Fibroblast of skin of left quadriceps (primary cell): ENCODE data around the gene PIK3CD.
"Not testable (repeated sequence)": the region's sequence is repeated elsewhere in the genome, so short reads cannot be mapped to it uniquely, and the experiment has no call there.

Experiments
- DNase-seq, 2 experiments: peaks; one replicate each; pipeline ENCODE4 v3.0.0-alpha.2; 2013; ENCODE audit warnings: low read depth in 2 of 2

PIK3CD gene

DNA sequence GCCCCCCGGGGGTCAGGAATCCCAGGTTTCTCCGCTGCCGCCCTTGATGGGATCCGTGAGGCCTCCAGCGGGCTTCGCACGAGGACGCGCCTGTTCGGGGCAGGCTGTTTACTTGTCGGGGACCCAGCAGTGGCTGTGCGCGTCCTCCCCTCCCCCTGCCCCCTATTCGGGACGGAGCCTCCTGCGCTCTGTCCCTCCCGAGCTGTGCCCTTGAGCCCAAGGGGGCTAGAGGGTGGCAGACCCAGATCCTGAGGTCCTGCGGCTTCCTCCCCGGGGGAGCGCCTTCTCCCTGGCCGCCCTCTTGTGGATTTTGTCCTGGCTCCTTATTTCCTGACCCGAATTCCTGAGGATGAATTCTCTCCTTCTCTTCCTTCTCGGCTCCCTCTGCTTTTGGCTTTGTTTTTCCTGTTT lies 38.4 kb downstream of the PIK3CD start:
- no peak for DNase-seq

GRCh38 chr1:9690440-9691107 lies 39.0 kb downstream of the PIK3CD start:
- DNase-seq: no peak

DNA sequence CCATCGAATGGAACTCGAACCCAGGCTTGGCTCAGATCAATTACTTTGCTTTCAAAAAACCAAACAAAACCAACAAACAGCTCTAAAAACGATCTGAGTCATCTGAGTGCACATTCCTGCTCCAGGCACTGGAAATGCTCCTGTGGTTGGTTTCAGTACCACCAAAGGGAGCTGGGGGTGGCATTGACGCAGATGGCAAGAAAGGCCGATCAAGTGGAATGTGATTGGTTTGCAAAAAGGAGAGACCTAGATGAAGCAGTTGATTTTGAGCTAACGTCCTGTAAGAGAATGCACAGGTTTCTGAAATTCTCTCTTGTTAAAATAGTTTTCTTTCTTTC lies 39.5 kb downstream of the PIK3CD start:
- DNase-seq: no peak

GRCh38 chr1:9691691-9692090 lies 40.2 kb downstream of the PIK3CD start:
- DNase-seq: no peak

DNA sequence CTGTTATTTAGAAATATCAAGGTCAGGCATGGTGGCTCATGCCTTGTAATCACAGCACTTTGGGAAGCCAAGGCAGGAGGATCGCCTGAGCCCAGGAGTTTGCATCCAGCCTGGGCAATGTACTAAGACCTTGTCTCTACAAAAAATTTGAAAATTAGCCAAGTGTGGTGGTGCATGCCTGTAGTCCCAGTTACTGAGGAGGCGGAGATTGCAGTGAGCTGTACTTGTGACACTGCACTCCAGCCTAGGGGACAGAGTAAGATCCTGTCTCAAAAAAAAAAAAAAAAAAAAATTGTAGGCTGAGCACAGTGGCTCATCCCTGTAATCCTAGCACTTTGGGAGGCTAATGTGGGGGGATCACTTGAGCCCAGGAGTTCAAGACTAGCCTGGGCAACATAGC lies 45.3 kb downstream of the PIK3CD start:
- no peak for DNase-seq

- no peak for DNase-seq
Measured at GRCh38 chr1:9699361-9699760, 47.8 kb downstream of the PIK3CD start.

- peak in 1 of 2 experiments; percentile 36 for DNase-seq
Measured at GRCh38 chr1:9700340-9700739, 48.8 kb downstream of the PIK3CD start.

GRCh38 chr1:9701665-9702064 lies 50.1 kb downstream of the PIK3CD start:
- no peak for DNase-seq

- DNase-seq: no peak
Measured at GRCh38 chr1:9703165-9703509, 51.6 kb downstream of the PIK3CD start.

DNA sequence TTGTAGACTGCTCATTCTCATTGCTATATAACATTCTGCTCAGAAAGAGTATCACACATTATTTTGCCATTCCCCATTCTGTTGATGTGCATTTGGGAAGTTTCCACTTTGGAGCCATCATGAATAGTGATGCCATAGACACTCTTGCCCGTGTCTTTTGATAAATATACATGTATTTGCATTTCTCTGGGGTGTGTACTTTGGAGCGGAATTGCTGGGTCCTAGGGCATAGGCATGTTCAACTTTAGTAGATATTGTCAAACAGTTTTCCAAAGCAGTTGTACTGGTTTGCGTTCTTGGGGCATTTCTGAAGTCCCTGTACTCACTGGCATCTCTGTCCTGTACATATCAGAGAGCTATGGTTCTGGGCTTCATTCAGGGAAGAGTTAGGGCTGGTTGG lies 52.1 kb downstream of the PIK3CD start:
- DNase-seq: no peak

DNA sequence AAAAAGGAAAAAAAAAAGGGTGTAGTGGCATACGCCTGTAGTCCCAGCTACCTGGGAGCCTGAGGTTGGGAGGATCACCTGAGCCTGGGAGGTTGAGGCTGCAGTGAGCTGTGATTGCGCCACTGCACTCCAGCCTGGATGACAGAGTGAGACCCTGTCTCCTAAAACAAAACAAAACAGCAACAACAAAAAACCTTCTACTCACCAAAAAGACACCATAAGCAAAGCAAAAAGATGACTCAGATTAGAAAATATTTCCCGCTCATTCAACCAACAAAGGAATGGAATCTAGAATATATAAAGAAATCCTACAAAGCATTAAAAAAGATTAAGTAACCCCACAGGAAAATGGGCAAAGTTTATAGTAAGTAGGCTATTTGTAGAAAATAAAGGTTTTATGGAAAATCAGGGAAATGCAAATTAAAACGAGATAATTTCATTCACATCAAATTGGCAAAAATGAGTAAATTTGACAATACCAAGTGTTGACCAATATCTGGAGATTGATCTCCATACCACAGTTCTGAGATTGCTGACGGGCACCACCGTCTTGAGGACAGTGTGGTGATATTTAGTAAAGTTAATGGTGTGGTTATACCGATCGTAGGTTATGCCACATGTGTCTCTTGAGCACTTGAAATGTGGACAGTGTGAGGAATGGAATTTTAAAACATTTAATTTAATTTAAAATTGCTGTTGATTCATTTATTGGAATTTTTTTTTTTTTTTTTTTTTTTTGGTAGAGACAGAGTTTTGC lies 54.0 kb downstream of the PIK3CD start:
- no peak for DNase-seq

DNA sequence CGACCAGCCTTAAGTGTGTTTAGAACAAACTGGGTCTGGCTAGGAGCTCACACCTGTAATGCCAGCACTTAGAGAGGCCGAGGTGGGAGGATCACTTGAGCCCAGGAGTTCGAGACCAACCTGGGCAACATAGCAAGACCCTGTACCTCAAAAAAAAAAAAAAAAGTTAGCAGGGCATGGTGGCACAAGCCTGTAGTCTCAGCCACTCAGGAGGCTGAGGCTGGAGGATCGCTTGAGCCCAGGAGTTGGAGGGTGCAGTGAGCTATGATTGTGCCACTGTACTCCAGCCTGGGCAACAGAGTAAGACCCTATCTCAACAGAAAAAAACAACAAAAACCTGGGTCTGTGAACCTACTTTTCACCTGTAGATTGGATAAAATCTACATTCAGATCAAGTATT lies 54.6 kb downstream of the PIK3CD start:
- DNase-seq: no peak

DNA sequence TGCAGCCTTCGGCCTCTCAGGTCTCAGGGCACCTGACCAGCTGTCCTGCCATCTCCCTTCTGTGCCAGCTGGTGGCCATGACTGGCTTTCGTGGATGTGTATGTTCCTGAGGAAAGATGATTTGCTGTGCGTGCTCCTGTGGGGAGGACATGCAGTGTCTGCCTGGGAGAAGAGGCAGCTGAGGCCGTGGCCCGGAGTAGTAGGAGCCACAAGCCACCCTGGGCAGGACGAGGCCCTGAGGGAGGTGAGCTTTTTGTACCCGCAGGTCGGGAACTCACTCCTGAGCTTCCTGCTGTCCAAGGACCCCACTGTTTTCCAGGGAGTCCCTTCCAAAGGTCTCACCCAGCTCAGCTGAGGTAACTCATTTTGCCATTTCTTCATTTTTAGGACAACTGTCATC lies 58.5 kb downstream of the PIK3CD start:
- DNase-seq: no peak

DNA sequence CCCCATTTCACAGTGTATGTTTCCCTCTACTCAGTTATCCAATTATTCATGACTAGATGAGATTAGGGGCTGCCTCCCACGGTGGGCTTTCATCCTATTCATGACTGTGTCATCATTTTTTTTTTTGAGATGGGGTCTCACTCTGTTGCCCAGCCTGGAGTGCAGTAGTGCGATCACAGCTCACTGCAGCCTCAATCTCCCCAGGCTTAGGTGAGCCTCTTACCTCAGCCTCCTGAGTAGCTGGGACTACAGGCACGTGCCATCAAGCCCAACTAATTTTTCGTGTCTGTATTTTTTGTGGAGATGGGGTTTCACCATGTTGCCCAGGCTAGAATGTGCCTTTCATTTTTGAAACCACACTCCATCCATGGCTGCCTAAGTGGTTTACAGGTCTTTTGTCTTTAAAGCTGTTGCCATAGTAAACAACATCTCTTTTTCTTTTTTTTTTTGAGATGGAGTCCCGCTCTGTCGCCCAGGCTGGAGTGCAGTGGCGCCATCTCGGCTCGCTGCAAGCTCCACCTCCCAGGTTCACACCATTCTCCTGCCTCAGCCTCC lies 60.0 kb downstream of the PIK3CD start:
- no peak for DNase-seq

DNA sequence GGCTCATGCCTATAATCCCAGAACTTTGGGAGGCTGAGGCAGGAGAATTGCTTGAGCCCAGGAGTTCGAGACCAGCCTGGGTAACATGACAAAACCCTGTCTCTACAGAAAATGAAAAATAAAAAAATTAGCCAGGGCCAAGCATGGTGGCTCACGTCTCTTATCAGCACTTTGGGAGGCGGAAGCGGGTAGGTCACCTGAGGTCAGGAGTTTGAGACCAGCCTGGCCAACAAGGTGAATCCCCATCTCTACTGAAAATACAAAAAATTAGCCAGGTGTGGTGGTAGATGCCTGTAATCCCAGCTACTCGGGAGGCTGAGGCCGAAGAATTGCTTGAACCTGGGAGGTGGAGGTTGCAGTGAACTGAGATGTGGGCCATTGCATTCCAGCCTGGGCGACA lies 61.2 kb downstream of the PIK3CD start:
- DNase-seq: not testable (repeated sequence)

GRCh38 chr1:9714257-9714718 lies 62.8 kb downstream of the PIK3CD start:
- DNase-seq: no peak

- DNase-seq: no peak
Measured at GRCh38 chr1:9715536-9716226, 64.2 kb downstream of the PIK3CD start.

- DNase-seq: no peak
Measured at GRCh38 chr1:9716404-9717192, 65.1 kb downstream of the PIK3CD start.

- no peak for DNase-seq
Measured at GRCh38 chr1:9717193-9718005, 65.9 kb downstream of the PIK3CD start.

GRCh38 chr1:9718006-9718680 lies 66.6 kb downstream of the PIK3CD start:
- no peak for DNase-seq
